Measurements from ENCODE around the gene SKA1. TPM values are rescaled to one million over a fixed set of nuclear protein-coding genes. Genes with fewer than 3 reads are reported as not detected.

Gene SKA1, protein sequence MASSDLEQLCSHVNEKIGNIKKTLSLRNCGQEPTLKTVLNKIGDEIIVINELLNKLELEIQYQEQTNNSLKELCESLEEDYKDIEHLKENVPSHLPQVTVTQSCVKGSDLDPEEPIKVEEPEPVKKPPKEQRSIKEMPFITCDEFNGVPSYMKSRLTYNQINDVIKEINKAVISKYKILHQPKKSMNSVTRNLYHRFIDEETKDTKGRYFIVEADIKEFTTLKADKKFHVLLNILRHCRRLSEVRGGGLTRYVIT
- 1.8 and 2.2 TPM in 2 replicates for total RNA-seq

DNA sequence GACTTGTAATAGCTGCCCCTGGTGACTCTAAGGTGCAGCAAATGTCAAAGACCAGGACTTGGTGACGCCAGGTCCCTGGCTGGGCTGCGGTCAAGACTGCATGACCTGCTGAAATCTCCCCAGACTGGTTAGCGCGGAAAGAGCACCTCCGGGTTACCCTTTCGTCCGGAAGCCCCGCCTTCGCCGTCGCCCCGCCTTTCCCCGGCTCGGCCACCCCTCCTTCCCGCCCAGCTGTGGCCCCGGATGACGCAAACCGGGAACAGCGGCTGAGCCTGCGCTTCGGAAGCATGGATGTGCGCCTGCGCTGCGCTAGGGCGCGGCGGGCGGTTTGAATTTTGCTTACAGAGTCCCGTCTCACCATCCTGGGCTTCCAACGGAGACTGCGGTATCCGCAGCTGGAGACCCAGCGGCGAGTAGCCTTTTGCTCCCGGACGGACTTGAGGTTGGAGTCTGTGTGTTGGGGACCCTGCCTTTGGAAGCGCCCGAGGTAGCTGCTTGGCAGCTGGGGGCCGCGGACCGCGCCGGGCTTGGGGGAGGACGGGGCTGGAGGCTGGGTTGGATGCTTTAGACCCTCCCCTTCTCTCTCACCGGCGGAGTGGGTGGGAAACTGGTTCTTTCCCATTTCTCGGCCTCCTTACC, at the start of gene SKA1:
SKA1 (plus strand) TSS at position 294 of the 639 bp plus-strand sequence. CDS start 785 bp downstream, outside the sequence.

Other genes with a start within 250 kb of the SKA1 start
- gene MYO5B, start 179.9 kb upstream of the SKA1 start, total RNA-seq: 0.17 TPM in 1 of 2 replicates, not detected in the other
- gene CFAP53, start 108.6 kb upstream of the SKA1 start, total RNA-seq: under 0.01 and 0.17 TPM in 2 replicates
- 41.7 and 43.2 TPM in 2 replicates for gene MBD1, start 93.5 kb upstream of the SKA1 start, total RNA-seq
- gene CXXC1, start 87.4 kb upstream of the SKA1 start, total RNA-seq: 29.9 and 36.8 TPM in 2 replicates
- not detected in 2 replicates for gene MAPK4, start 185.0 kb downstream of the SKA1 start, total RNA-seq

All from dermis lymphatic vessel endothelial cell (primary cell).